Measurements from ENCODE around the gene DNPH1. TPM values are rescaled to one million over a fixed set of nuclear protein-coding genes. Genes with fewer than 3 reads are reported as not detected.

DNPH1 gene
- total RNA-seq, 1 donor from 2014 or later: 39.1 TPM

DNA sequence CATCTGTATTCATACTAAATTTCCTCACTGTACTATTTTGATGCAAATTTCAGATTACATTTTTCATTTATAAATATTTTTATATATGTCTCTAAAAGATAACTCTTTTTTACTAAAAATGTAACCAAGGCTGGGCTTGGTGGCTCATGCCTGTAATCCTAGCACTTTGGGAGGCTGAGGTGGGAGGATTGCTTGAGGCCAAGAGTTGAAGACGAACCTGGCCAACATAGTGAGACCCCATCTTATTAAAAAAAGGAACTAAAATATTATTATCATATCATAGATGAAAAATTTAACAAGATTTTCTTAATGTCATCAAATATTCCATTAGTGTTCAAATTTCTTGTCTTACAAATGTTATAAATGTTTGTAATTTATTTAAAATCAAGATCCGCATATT lies 6.6 kb upstream of the DNPH1 start:
- no peak for DNase-seq (ENCODE audit: low spot score in 2 of 2)
- intact Hi-C loops (cut with DNase I): no loop called here
- Histone ChIP-seq H3K4me1 (no peaks in the 10 kb centered on the region), H3K9me3 (no peaks in the 10 kb centered on the region), H3K27me3 (no peaks in the 10 kb centered on the region), H3K36me3 (no peaks in the 10 kb centered on the region), H3K27ac (no peak overlapping the region), H3K4me3 (no peak overlapping the region)
- no peak for TF ChIP-seq CTCF (IDR thresholded peaks at IDR 0.05)

GRCh38 chr6:43231735-43232450 lies 2.6 kb upstream of the DNPH1 start:
- no peaks in the 10 kb centered on the region for H3K9me3 ChIP-seq
- no peaks in the 10 kb centered on the region for H3K36me3 ChIP-seq
- no peak for DNase-seq (ENCODE audit: low spot score in 2 of 2)
- H3K4me3 ChIP-seq: no peak overlapping the region
- no peak overlapping the region for H3K27ac ChIP-seq
- intact Hi-C loops (cut with DNase I): no loop called here
- no peak for TF ChIP-seq CTCF (IDR thresholded peaks at IDR 0.05)
- H3K4me1 ChIP-seq: peaks cover 3 to 6% of the 10 kb centered on the region in 2 donors
- H3K27me3 ChIP-seq: no peaks in the 10 kb centered on the region

DNA sequence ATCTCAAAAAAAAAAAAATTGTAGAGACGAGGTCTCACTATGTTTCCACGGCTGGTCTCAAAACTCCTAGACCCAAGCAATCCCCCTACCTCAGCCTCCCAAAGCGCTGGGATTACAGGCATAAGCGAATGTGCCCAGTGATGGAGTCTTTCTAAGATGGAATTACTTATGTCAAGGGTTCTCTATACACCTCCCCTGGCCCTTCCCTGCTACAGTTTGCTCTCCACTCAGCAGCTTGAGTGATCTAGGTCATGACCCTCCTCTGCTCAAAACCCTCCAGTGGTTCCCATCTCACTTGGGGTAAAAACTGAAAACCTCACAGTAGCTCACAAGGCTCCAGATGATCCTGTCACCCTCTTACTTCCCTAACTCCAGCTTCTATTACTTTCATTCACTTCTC lies 1.8 kb upstream of the DNPH1 start:
- TF ChIP-seq CTCF (IDR thresholded peaks at IDR 0.05): no peak
- H3K9me3 ChIP-seq: no peaks in the 10 kb centered on the region
- H3K27me3 ChIP-seq: no peaks in the 10 kb centered on the region
- intact Hi-C loops (cut with DNase I): no loop called here
- no peak overlapping the region for H3K27ac ChIP-seq
- no peak for DNase-seq (ENCODE audit: low spot score in 2 of 2)
- H3K4me1 ChIP-seq: peaks cover 3 to 6% of the 10 kb centered on the region in 2 donors
- H3K4me3 ChIP-seq: no peak overlapping the region
- H3K36me3 ChIP-seq: no peaks in the 10 kb centered on the region

DNA sequence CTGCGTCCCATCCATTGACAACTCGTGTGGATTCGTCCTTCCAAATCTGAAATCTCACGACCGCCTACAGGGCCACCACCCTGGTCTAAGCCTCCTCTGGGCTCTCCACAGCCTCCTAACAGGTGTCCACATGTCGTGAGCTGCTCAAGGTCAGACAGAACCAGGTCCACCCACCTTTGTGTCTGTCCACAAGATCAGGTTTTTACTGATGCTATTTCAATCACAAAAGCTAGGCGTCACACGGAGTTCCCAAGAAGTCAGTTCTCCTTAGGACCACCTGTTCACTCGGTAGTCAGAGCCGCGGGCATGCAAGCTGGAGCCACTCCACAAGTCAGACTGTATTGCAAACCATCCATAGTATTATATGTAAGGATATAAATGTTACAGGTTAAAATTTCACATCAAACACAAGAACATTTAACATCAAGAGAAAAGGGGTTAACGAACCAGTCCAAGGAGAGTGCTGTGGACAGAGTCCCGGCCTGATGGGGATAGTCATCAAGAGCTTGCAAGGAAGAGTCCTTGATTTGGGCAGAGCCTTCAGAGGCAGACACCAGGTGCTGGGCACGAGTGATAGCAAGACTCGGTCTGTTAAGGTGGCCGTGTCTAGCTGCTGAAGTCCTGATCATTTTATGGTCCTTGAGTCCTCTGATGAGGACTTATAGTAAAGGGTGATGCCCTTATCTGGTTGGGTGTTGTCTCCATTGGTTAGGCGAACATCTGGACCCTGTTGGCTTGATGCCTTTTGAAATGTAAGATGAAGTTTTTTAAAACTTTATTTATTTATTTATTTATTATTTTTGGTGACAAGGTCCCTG lies 731 bp upstream of the DNPH1 start:
- H3K4me3 ChIP-seq: peak overlapping the region; percentile 74 to 78

More for the DNA sequence above, 731 bp upstream of the DNPH1 start:
- H3K4me1 ChIP-seq: peaks cover 3 to 6% of the 10 kb centered on the region in 2 donors
- H3K9me3 ChIP-seq: no peaks in the 10 kb centered on the region
- no peak for DNase-seq (ENCODE audit: low spot score in 2 of 2)
- H3K36me3 ChIP-seq: no peaks in the 10 kb centered on the region
- no peak overlapping the region for H3K27ac ChIP-seq
- TF ChIP-seq CTCF (IDR thresholded peaks at IDR 0.05): no peak
- intact Hi-C loops (cut with DNase I): loop anchor here (2.0 to 5.0 kb wide), 2 partner anchors 17 to 277 kb away; no protein-coding TSS in a partner anchor
- no peaks in the 10 kb centered on the region for H3K27me3 ChIP-seq

All from ascending aorta (tissue), 2 donors.